Measurements from ENCODE around the gene LRRC4C.

- TF ChIP-seq POLR2AphosphoS5 (IDR thresholded peaks at IDR 0.05; ENCODE audit: low read depth, low read length) (no peak), POLR2A (IDR thresholded peaks at IDR 0.05; ENCODE audit: low read depth, low read length) (no peak), TAF1 (IDR thresholded peaks at IDR 0.05; ENCODE audit: borderline replicate concordance, low read depth, low read length) (no peak)
These were observed 856.4 kb downstream of the LRRC4C start for GRCh38 chr11:40602866-40603552.

All from GM12892 (cell line).